ENCODE measurements around the gene PJA2. TPM values are rescaled to one million over a fixed set of nuclear protein-coding genes. Genes with fewer than 3 reads are reported as not detected.

Gene PJA2
- total RNA-seq, 1 donor from 2014 or later: 78.2 TPM

DNA sequence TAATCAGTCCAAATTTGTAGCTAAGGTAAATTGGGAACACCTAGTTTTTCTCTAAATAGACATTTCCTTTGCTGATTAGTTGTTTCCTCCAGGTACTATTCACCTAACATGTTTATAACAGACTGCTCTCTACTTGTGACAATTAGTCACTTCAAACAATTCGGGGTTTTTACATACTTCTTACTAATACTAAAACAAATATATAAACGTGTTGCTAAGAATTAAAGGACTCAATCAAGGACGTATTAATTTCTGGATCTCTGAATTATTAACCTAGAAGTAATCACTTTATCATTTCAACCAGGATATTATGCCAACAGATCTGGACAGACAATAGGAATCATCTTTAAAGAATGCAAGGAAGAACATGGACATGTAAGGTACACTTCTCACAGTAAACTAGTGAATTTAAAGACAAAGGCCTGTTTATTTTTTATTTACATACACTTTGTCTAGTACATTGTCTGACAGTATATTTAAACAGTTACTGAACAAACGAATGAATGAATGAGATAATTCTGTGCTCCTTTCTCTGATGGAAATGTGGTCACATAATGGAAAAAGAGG is 22.3 kb downstream of the PJA2 start:
- H3K4me1 Mint-ChIP-seq (ENCODE audit: unreplicated experiment): peaks cover 33% of the 10 kb centered on the region
- H3K27ac Mint-ChIP-seq (ENCODE audit: unreplicated experiment): no peak overlapping the region
- no peak for DNase-seq (ENCODE audit: low spot score)
- no peaks in the 10 kb centered on the region for H3K36me3 Mint-ChIP-seq (ENCODE audit: low read depth, unreplicated experiment)
- H3K27me3 Mint-ChIP-seq (ENCODE audit: unreplicated experiment): no peaks in the 10 kb centered on the region
- no peaks in the 10 kb centered on the region for H3K9me3 Mint-ChIP-seq (ENCODE audit: unreplicated experiment)
- no peak overlapping the region for H3K4me3 Mint-ChIP-seq (ENCODE audit: unreplicated experiment)
- TF ChIP-seq, protein P1, sequence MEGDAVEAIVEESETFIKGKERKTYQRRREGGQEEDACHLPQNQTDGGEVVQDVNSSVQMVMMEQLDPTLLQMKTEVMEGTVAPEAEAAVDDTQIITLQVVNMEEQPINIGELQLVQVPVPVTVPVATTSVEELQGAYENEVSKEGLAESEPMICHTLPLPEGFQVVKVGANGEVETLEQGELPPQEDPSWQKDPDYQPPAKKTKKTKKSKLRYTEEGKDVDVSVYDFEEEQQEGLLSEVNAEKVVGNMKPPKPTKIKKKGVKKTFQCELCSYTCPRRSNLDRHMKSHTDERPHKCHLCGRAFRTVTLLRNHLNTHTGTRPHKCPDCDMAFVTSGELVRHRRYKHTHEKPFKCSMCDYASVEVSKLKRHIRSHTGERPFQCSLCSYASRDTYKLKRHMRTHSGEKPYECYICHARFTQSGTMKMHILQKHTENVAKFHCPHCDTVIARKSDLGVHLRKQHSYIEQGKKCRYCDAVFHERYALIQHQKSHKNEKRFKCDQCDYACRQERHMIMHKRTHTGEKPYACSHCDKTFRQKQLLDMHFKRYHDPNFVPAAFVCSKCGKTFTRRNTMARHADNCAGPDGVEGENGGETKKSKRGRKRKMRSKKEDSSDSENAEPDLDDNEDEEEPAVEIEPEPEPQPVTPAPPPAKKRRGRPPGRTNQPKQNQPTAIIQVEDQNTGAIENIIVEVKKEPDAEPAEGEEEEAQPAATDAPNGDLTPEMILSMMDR (IDR thresholded peaks at IDR 0.05; ENCODE audit: unreplicated experiment): no peak

DNA sequence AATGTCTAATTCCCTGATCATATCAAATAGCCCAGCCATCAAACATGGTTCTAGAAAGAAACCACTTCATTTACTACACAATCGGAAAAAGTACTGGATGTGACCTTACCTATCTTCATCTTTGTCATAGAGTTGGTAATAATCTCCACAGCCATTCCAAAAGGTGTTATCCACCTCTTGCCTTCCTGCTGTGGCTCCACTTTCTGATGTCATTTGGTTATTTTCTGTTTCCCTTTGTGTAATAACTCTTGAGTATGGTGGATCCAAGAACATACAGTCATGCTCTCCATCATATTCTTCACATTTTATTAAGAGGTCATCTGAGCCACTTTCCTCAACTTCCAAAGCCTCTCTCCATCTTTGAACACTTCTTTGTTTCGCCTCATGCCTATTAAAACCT is 31.7 kb downstream of the PJA2 start:
- Mint-ChIP-seq H3K27ac (ENCODE audit: unreplicated experiment) (no peak overlapping the region), H3K4me1 (ENCODE audit: unreplicated experiment) (no peaks in the 10 kb centered on the region), H3K36me3 (ENCODE audit: low read depth, unreplicated experiment) (peaks cover 14% of the 10 kb centered on the region), H3K27me3 (ENCODE audit: unreplicated experiment) (no peaks in the 10 kb centered on the region), H3K4me3 (ENCODE audit: unreplicated experiment) (no peak overlapping the region), H3K9me3 (ENCODE audit: unreplicated experiment) (no peaks in the 10 kb centered on the region)
- TF ChIP-seq, protein P1 (IDR thresholded peaks at IDR 0.05; ENCODE audit: unreplicated experiment): no peak
- no peak for DNase-seq (ENCODE audit: low spot score)

DNA sequence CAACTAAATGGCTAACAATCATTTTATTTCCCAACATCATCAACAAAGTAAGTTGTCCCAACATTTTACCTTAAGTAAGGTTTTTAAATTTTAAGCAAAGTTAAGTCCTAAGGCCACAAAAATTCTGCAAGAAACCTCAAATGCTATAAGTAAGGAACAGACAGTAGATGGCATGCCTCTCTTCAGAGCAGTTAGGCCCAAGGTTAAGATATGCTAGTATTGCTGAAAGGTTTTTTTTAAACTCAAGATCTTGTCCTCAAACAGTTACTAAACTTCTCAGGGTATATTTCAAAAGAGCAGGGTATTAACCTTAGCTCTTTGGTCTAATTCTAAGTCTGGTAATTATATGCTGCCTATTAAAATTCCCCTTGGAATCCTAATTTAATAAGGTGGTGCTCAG is 35.1 kb downstream of the PJA2 start:
- Mint-ChIP-seq H3K4me3 (ENCODE audit: unreplicated experiment) (no peak overlapping the region), H3K9me3 (ENCODE audit: unreplicated experiment) (no peaks in the 10 kb centered on the region), H3K27ac (ENCODE audit: unreplicated experiment) (no peak overlapping the region), H3K4me1 (ENCODE audit: unreplicated experiment) (no peaks in the 10 kb centered on the region), H3K27me3 (ENCODE audit: unreplicated experiment) (no peaks in the 10 kb centered on the region), H3K36me3 (ENCODE audit: low read depth, unreplicated experiment) (peaks cover 10% of the 10 kb centered on the region)
- DNase-seq (ENCODE audit: low spot score): no peak
- TF ChIP-seq, protein P1 (IDR thresholded peaks at IDR 0.05; ENCODE audit: unreplicated experiment): no peak

DNA sequence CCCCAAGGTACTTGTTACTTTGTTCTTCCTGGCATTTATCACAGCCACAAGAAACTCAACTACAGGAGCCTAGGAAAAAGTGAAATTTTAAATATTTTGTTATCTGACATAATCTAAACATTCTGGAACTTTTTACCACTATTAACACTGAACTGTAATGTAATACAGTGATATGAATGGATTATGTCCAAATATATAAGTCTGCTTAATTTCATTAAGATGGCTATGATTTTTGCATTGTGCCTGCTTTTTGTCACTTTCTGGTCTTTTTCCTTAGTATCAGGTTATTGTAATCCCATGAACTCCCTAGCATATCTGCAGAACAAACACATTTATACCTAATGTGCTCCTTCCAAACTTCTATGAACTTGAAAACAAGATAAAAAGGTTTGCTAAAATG is 35.8 kb downstream of the PJA2 start:
- Mint-ChIP-seq H3K27me3 (ENCODE audit: unreplicated experiment) (no peaks in the 10 kb centered on the region), H3K4me3 (ENCODE audit: unreplicated experiment) (no peak overlapping the region)
- TF ChIP-seq, protein P1 (IDR thresholded peaks at IDR 0.05; ENCODE audit: unreplicated experiment): no peak

DNA sequence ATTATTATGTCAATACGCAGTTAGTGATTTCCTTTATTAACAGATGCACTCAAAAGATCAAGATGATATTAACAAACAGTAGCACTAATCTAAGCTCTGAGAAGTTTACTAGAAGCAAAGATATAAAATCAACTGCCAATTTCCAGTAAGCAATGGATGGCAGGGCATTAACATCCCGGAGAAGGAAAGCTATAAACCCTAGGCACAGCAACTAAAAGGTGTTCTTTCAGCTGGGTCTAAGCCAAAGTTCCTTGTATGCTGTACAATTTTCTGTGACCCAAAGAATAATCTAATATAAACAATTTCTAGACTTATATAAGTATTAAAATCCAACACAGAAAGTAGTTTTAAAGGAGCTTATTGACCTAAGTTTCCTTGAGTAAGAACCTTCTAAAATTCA is 39.4 kb downstream of the PJA2 start:
- no peak for DNase-seq (ENCODE audit: low spot score)
- TF ChIP-seq, protein P1 (IDR thresholded peaks at IDR 0.05; ENCODE audit: unreplicated experiment): no peak
- Mint-ChIP-seq H3K27me3 (ENCODE audit: unreplicated experiment) (no peaks in the 10 kb centered on the region), H3K27ac (ENCODE audit: unreplicated experiment) (no peak overlapping the region), H3K4me3 (ENCODE audit: unreplicated experiment) (no peak overlapping the region), H3K36me3 (ENCODE audit: low read depth, unreplicated experiment) (peaks cover 17% of the 10 kb centered on the region), H3K9me3 (ENCODE audit: unreplicated experiment) (no peaks in the 10 kb centered on the region), H3K4me1 (ENCODE audit: unreplicated experiment) (no peaks in the 10 kb centered on the region)

More for the DNA sequence above, 35.8 kb downstream of the PJA2 start:
- Mint-ChIP-seq H3K4me1 (ENCODE audit: unreplicated experiment) (no peaks in the 10 kb centered on the region), H3K36me3 (ENCODE audit: low read depth, unreplicated experiment) (peaks cover 12% of the 10 kb centered on the region), H3K9me3 (ENCODE audit: unreplicated experiment) (no peaks in the 10 kb centered on the region), H3K27ac (ENCODE audit: unreplicated experiment) (no peak overlapping the region)
- no peak for DNase-seq (ENCODE audit: low spot score)

Measured in endothelial cell (in vitro differentiated cells).